Trophoblast cell (in vitro differentiated cells and primary cell): ENCODE results near the gene GH2.
A peak's percentile ranks its signal among the peaks of the same experiment; 100 is the strongest.
"Not testable (repeated sequence)": the region's sequence is repeated elsewhere in the genome, so short reads cannot be mapped to it uniquely, and the experiment has no call there.

ENCODE experiments used
- DNase-seq, 2 donors: peaks; one replicate each; pipeline ENCODE4 v3.0.0-alpha.2; 2016
- H2AFZ ChIP-seq: 2 replicates; pipeline ENCODE4 v1.6.1; 2013; ENCODE audit warnings: low read length, moderate library complexity, mild to moderate bottlenecking; ENCODE audit not compliant: insufficient read depth, poor library complexity
- H2AK5ac ChIP-seq: 2 replicates; pipeline ENCODE4 v1.6.1; 2013; ENCODE audit warnings: mild to moderate bottlenecking, low read length
- H2BK120ac ChIP-seq: 2 replicates; pipeline ENCODE4 v1.6.1; 2013; ENCODE audit warnings: low read length, mild to moderate bottlenecking, moderate library complexity; ENCODE audit not compliant: insufficient read depth, poor library complexity
- H2BK12ac ChIP-seq: 2 replicates; pipeline ENCODE4 v1.6.1; 2013; ENCODE audit warnings: mild to moderate bottlenecking, low read length, moderate library complexity
- H2BK5ac ChIP-seq: 2 replicates; pipeline ENCODE4 v1.6.1; 2013; ENCODE audit warnings: low read length, low read depth, moderate library complexity, mild to moderate bottlenecking; ENCODE audit not compliant: poor library complexity
- H3K14ac ChIP-seq: 2 replicates; pipeline ENCODE4 v1.6.1; 2013; ENCODE audit warnings: mild to moderate bottlenecking, low read length
- H3K18ac ChIP-seq: 2 replicates; pipeline ENCODE4 v1.6.1; 2013; ENCODE audit warnings: mild to moderate bottlenecking, low read length
- H3K23ac ChIP-seq: 2 replicates; pipeline ENCODE4 v1.6.1; 2013; ENCODE audit warnings: low read length
- H3K27ac ChIP-seq: 2 replicates; pipeline ENCODE4 v1.5.1; 2013; ENCODE audit warnings: low read depth, mild to moderate bottlenecking, inconsistent platforms, low read length, moderate library complexity
- H3K27me3 ChIP-seq: 2 replicates; pipeline ENCODE4 v1.6.1; 2013; ENCODE audit warnings: inconsistent platforms, mild to moderate bottlenecking, low read length, moderate library complexity; ENCODE audit not compliant: insufficient read depth
- H3K36me3 ChIP-seq, 2 experiments: 1 replicate in 1 of 2; 2 replicates in 1 of 2; pipeline ENCODE4 v1.6.1; 2013; ENCODE audit warnings: low read length in 2 of 2, mild to moderate bottlenecking in 2 of 2, moderate library complexity in 1 of 2; ENCODE audit not compliant: insufficient read depth in 2 of 2, control insufficient read depth in 1 of 2
- H3K4ac ChIP-seq: 2 replicates; pipeline ENCODE4 v1.6.1; 2013; ENCODE audit warnings: low read depth, mild to moderate bottlenecking, low read length, moderate library complexity
- H3K4me1 ChIP-seq, 2 experiments: 1 replicate in 1 of 2; 2 replicates in 1 of 2; pipeline ENCODE4 v1.6.1; 2013; ENCODE audit warnings: low read length in 2 of 2, mild to moderate bottlenecking in 2 of 2, moderate library complexity in 1 of 2; ENCODE audit not compliant: insufficient read depth in 2 of 2, control insufficient read depth in 1 of 2
- H3K4me2 ChIP-seq: 2 replicates; pipeline ENCODE4 v1.6.1; 2013; ENCODE audit warnings: inconsistent platforms, mild to moderate bottlenecking, low read length, moderate library complexity
- H3K4me3 ChIP-seq: 2 replicates; pipeline ENCODE4 v1.5.1; 2013; ENCODE audit warnings: mild to moderate bottlenecking, low read depth, low read length, inconsistent platforms
- H3K79me1 ChIP-seq: one replicate; pipeline ENCODE4 v1.6.1; 2013; ENCODE audit warnings: low read length
- H3K79me2 ChIP-seq: 2 replicates; pipeline ENCODE4 v1.6.1; 2013; ENCODE audit warnings: low read length, mild to moderate bottlenecking; ENCODE audit not compliant: control insufficient read depth, insufficient read depth, poor library complexity
- H3K9ac ChIP-seq: 2 replicates; pipeline ENCODE4 v1.6.1; 2013; ENCODE audit warnings: mild to moderate bottlenecking, low read length
- H3K9me3 ChIP-seq: 2 replicates; pipeline ENCODE4 v1.6.1; 2013; ENCODE audit warnings: low read depth, mild to moderate bottlenecking, control low read depth, inconsistent platforms, low read length; ENCODE audit not compliant: insufficient read depth
- H4K12ac ChIP-seq: 2 replicates; pipeline ENCODE4 v1.6.1; 2013; ENCODE audit warnings: low read depth, mild to moderate bottlenecking, low read length, moderate library complexity
- H4K8ac ChIP-seq: 2 replicates; pipeline ENCODE4 v1.6.1; 2013; ENCODE audit warnings: low read depth, mild to moderate bottlenecking, low read length, moderate library complexity
- H4K91ac ChIP-seq: one replicate; pipeline ENCODE4 v1.6.1; 2013; ENCODE audit warnings: low read depth, mild to moderate bottlenecking, low read length, moderate library complexity
- WGBS: extraction: QIAGEN DNeasy Blood & Tissue Kit; methylation state at CpG from one replicate; pipeline ENCODE4 v1.1.7; 2013; ENCODE audit warnings: missing lambda C conversion rate; ENCODE audit not compliant: insufficient read length, insufficient coverage; ENCODE audit errors: extremely low coverage; 5-methylcytosine and 5-hydroxymethylcytosine counted together

Gene GH2

DNA sequence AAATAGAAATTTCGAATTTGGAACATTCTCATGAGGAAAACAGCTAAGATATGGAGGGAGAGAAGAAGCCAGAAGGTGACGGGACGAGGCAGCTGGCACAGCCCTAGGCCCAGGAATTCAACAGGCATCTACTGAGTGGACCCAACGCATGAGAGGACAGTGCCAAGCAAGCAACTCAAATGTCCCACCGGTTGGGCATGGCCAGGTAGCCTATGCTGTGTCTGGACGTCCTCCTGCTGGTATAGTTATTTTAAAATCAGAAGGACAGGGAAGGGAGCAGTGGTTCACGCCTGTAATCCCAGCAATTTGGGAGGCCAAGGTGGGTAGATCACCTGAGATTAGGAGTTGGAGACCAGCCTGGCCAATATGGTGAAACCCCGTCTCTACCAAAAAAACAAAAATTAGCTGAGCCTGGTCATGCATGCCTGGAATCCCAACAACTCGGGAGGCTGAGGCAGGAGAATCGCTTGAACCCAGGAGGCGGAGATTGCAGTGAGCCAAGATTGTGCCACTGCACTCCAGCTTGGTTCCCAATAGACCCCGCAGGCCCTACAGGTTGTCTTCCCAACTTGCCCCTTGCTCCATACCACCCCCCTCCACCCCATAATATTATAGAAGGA, 34.9 kb upstream of the GH2 start:
- no peak overlapping the region for H4K8ac ChIP-seq

DNA sequence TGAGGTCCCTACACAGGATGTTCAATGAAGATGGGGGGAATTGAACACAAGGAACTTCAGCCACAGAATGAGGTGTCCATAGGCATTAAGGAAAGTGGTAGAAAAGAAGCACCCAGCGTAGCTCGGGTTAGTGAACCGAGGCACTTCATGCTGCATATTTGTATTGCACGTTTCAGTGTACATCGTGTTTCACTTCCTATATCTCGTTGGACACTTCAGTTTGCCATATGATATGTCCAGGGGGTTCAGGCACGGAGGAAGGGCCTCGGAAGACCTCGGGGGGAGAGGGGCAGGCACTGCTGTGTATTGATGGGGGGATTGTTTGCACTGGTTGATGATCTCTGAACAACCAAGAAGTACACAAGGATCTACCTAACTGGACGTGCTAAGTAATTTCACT, 34.0 kb upstream of the GH2 start:
- H3K27me3 ChIP-seq, H3K4ac ChIP-seq, H3K9me3 ChIP-seq, H3K4me1 ChIP-seq, H2BK5ac ChIP-seq, DNase-seq, H3K9ac ChIP-seq, H3K14ac ChIP-seq, H3K27ac ChIP-seq, H3K79me2 ChIP-seq, H4K8ac ChIP-seq, H3K36me3 ChIP-seq, H3K79me1 ChIP-seq, H3K23ac ChIP-seq, H3K4me2 ChIP-seq, H2AK5ac ChIP-seq, H2AFZ ChIP-seq, H2BK12ac ChIP-seq, H4K12ac ChIP-seq, H3K4me3 ChIP-seq, H4K91ac ChIP-seq, H3K18ac ChIP-seq, H2BK120ac ChIP-seq: not testable (repeated sequence)
- WGBS, result no CpG with 5 or more reads among the region's 10 CpGs

More for the DNA sequence above, 34.9 kb upstream of the GH2 start:
- WGBS, result no CpG with 5 or more reads among the region's 12 CpGs
- no peak overlapping the region for H4K91ac ChIP-seq
- no peaks in the 10 kb centered on the region for H3K27me3 ChIP-seq
- no peaks in the 10 kb centered on the region for H3K36me3 ChIP-seq
- no peak overlapping the region for H3K18ac ChIP-seq
- H2BK5ac ChIP-seq, result no peak overlapping the region
- H3K14ac ChIP-seq, result no peak overlapping the region
- H3K9ac ChIP-seq, result no peak overlapping the region
- H3K4me3 ChIP-seq, result no peak overlapping the region
- H2BK12ac ChIP-seq, result no peak overlapping the region
- H3K4me2 ChIP-seq, result no peak overlapping the region
- H3K23ac ChIP-seq, result no peak overlapping the region
- DNase-seq, result no peak
- H3K9me3 ChIP-seq, result no peaks in the 10 kb centered on the region
- H3K27ac ChIP-seq, result no peak overlapping the region
- no peaks in the 10 kb centered on the region for H3K79me1 ChIP-seq
- no peaks in the 10 kb centered on the region for H3K4me1 ChIP-seq
- no peak overlapping the region for H2BK120ac ChIP-seq
- H3K79me2 ChIP-seq, result no peaks in the 10 kb centered on the region
- no peak overlapping the region for H2AFZ ChIP-seq
- H4K12ac ChIP-seq, result no peak overlapping the region
- no peak overlapping the region for H2AK5ac ChIP-seq
- H3K4ac ChIP-seq, result no peak overlapping the region

DNA sequence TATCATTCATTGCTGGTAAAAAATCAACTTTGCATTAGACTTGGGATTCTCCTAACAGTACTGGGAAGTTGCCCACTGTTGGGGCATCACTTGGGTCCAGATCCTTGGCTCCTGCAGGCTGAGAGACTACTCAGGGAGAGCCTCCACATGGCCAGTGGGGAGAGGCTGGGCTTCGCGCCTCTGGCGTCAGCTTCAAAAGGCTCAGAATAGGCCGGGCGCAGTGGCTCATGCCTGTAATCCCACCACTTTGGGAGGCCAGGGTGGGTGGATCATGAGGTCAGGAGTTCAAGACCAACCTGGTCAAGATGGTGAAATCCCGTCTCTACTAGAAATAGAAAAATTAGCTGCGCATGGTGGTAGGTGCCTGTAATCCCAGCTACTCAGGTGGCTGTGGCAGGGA, 32.7 kb upstream of the GH2 start:
- no peak overlapping the region for H3K14ac ChIP-seq
- H3K79me1 ChIP-seq, result no peaks in the 10 kb centered on the region
- no peak overlapping the region for H3K18ac ChIP-seq
- H2AK5ac ChIP-seq, result no peak overlapping the region
- H3K4me2 ChIP-seq, result no peak overlapping the region
- no peak overlapping the region for H4K8ac ChIP-seq
- H3K27ac ChIP-seq, result no peak overlapping the region
- no peak overlapping the region for H2BK12ac ChIP-seq
- H3K23ac ChIP-seq, result no peak overlapping the region
- no peak overlapping the region for H2AFZ ChIP-seq
- no peak overlapping the region for H3K4ac ChIP-seq
- H3K79me2 ChIP-seq, result no peaks in the 10 kb centered on the region
- no peak overlapping the region for H2BK5ac ChIP-seq
- H3K4me1 ChIP-seq, result no peaks in the 10 kb centered on the region
- H3K36me3 ChIP-seq, result no peaks in the 10 kb centered on the region
- H4K91ac ChIP-seq, result no peak overlapping the region
- WGBS, result no CpG with 5 or more reads among the region's 7 CpGs
- no peak overlapping the region for H4K12ac ChIP-seq
- no peak overlapping the region for H3K4me3 ChIP-seq
- no peaks in the 10 kb centered on the region for H3K27me3 ChIP-seq
- no peak overlapping the region for H2BK120ac ChIP-seq
- DNase-seq, result no peak
- H3K9me3 ChIP-seq, result no peaks in the 10 kb centered on the region
- H3K9ac ChIP-seq, result no peak overlapping the region

DNA sequence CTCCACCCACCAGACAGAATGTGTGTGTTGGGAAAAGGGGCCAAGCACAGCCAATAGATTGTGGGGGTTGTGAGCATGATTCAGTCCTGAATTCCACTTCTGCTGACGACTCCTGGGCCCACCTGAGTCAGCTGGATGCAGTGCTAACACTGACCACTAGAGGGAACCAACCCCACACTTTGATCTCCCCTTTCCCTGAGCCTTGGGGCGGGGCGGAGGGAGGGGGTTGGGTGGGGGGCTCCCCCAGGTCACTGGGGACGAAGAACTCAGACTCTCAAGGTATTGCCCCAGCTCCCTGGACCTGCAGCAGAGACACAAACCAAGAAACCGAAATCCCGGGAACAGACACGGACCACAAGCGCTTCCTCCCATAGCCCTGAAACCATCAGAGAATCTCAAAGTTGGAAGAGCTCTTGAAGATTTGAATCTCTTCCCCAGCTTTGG, 29.9 kb upstream of the GH2 start:
- Histone ChIP-seq H3K27ac (no peak overlapping the region), H2BK12ac (no peak overlapping the region), H3K4me3 (no peak overlapping the region), H3K23ac (no peak overlapping the region), H2AFZ (no peak overlapping the region), H3K36me3 (no peaks in the 10 kb centered on the region), H2AK5ac (no peak overlapping the region), H3K4me2 (no peak overlapping the region), H4K91ac (no peak overlapping the region), H3K79me2 (no peaks in the 10 kb centered on the region), H3K4ac (no peak overlapping the region), H4K8ac (no peak overlapping the region), H3K9ac (no peak overlapping the region), H3K9me3 (no peaks in the 10 kb centered on the region), H3K18ac (no peak overlapping the region), H2BK120ac (no peak overlapping the region), H3K14ac (no peak overlapping the region), H3K27me3 (no peaks in the 10 kb centered on the region), H4K12ac (no peak overlapping the region), H3K4me1 (no peaks in the 10 kb centered on the region), H2BK5ac (no peak overlapping the region), H3K79me1 (no peaks in the 10 kb centered on the region)
- no CpG with 5 or more reads among the region's 8 CpGs for WGBS
- peak in 1 of 2 donors; percentile 55 for DNase-seq
